HG02763 (cell line): ENCODE data around the gene C1orf141.
"Not testable (repeated sequence)": the region's sequence is repeated elsewhere in the genome, so short reads cannot be mapped to it uniquely, and the experiment has no call there.

Experiments
- ATAC-seq: cut with Tn5 transposase; IDR thresholded peaks from one replicate; pipeline ENCODE4 v1.9.1; 2021; ENCODE audit warnings: mild to moderate bottlenecking, moderate library complexity; ENCODE audit not compliant: unreplicated experiment

The C1orf141 gene

GRCh38 chr1:67089685-67090208, 45.0 kb downstream of the C1orf141 start:
- no peak for ATAC-seq

DNA sequence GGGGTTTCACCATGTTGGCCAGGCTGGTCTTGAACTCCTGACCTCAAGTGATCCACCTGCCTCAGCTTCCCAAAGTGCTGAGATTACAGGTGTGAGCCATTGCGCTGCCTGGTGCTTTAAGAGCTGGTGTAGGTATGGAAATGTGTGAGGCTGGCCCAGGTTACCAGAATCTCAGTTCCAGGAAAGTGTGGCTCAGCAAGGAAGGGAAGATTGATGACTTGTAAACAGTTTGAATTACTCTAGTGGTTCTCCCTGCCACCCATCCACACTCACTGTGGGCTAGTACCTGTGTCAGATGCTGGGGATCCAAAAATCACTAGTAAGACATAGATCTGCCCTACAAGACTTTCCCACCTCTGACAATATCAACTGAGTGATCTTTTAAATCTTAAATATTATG, 46.3 kb downstream of the C1orf141 start:
- no peak for ATAC-seq

GRCh38 chr1:67085326-67085725, 49.4 kb downstream of the C1orf141 start:
- no peak for ATAC-seq

DNA sequence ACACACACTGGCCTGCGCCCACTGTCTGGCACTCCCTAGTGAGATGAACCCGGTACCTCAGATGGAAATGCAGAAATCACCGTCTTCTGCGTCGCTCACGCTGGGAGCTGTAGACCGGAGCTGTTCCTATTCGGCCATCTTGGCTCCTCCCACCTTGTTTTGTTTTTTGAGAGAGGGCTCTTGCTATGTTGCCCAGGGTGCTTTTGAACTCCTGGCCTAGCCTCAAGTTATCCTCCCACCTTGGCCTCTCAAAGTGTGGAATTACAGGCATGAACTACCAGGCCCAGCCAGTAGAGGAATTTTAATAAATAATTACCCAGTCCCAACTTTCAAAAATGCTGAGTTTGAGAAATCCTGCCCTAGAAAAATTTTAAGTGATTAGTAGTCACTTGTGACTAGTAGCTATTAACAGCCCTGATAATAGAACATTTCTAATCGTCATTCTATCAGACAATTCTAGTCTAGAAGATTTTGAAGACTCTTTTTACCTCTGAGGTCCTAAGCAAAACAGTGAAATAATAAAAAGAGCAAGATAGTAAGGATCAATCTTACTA, 49.9 kb downstream of the C1orf141 start:
- ATAC-seq = no peak

- no peak for ATAC-seq
These were observed 56.5 kb downstream of the C1orf141 start for GRCh38 chr1:67078291-67078690.

DNA sequence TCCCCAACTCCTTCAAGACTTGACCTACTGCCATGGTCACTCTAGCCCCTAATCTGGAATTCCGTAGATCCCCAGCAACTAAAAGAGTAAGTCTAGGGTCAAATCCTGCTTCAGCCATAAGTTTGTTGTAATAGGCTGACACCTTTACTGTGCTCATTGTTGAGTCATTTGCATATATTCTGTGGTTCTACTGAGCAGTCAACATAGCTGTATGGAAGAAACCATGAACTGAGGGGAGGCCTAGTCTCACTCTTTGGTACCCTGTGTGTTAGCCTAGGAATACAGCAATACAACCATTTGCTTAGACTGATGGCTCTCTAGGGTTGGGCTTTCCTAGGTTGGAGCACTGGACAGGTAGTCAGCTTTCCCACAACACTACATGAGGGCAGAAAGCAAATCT, 57.2 kb downstream of the C1orf141 start:
- no peak for ATAC-seq

- ATAC-seq = no peak
These were observed 62.0 kb downstream of the C1orf141 start for GRCh38 chr1:67072749-67073148.

DNA sequence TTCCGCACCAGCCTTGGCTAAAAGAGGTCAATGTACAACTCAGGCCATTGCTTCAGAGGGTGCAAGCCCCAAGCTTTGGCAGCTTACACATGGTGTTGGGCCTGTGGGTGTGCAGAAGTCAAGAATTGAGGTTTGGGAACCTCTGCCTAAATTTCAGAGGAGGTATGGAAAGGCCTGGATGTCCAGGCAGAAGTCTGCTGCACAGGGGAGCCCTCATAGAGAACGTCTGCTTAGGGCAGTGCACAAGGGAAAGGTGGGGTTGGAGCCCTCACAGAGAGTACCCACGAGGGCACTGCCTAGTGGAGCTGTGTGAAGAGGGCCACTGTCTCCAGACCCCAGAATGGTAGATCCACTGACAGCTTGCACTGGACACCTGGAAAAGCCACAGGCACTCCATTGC, 67.1 kb downstream of the C1orf141 start:
- not testable (repeated sequence) for ATAC-seq

GRCh38 chr1:67062412-67062811, 72.4 kb downstream of the C1orf141 start:
- ATAC-seq = no peak

- no peak for ATAC-seq
These were observed 73.5 kb downstream of the C1orf141 start for GRCh38 chr1:67061266-67061665.

GRCh38 chr1:67060811-67061218, 74.0 kb downstream of the C1orf141 start:
- no peak for ATAC-seq

DNA sequence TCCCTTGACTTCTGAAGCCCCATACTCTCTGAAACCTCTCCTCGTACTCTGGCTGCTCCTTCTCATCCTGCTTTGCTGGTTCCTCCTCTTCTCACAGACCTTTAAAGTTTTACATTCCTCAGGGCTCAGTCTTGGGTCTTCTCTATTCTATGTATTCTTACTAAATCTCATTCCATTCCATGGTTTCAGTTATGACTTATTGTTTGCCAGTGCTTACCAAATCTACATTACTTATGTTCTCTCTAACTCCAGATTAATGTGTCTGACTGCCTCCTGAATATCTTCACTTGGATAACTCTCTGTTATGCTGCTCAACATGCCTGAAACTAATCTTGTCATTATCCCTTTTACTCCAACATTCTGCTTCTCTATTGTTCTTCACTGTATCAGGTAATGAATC, 75.4 kb downstream of the C1orf141 start:
- ATAC-seq = no peak

GRCh38 chr1:67058761-67059160, 76.0 kb downstream of the C1orf141 start:
- ATAC-seq = no peak

DNA sequence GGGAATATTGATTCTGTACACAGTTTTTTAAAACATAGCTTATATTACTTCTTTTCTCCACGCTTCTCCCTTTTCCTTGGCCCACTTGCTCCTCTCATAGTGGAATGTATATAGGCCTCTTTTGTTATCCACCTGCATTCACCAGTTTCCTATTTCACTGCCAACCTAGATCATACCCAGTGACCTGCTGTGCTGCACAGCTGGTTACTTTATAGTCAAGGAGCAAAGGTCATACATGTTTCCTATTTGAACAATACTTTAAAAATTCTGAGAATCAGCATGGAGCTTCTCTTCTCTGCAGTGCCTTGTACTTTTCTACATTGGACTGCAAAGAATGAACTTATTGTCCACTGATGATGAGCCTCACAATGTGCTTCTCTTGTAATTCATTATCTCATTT, 76.5 kb downstream of the C1orf141 start:
- no peak for ATAC-seq

DNA sequence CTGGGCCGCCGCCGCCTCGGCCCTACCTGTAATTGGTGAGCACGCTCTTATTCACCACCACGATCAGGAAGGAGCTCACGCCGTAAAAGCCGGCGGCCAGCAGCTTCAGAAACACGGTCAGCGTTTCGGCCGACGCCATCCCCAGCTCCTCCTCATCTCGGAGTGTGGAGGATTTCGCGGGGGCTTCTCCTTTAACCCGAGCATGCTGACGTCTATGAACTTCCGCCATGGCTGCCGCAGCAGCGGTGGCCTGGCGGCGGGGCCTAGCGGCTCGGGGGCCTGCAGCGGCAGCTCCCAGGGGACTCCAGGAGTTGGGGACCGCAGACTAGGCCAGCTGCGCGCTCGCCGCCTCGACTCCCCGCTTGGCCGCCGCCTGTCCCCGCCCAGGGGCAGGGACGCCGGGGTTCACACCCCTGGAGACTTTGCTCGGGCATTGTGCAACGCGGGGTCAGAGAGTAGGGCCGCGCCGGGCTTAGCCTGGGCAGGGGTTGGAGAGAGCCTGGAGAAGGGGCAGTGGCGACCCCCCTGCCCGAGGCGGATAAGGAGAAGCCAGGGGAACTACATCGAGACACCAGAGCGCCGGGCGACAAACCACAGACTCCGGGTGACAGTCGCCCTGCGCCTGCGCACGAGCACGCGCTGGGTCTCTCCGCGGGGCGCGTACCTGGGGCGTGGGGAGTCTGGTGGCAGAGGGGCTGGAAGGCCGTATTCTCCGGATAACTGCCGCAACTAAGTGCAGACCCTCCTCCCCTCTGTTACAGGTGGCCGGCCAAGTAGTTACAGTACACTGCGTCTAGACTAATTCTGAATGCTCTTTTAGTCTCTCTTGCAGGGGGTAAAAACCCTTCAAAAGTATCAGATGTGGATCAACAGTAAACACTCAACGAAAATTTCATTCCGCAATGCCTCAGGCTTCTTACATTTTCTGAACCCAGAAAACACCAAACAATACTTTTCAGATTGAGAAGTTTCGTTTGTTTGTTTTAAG, 80.7 kb downstream of the C1orf141 start, which contains the start of gene SLC35D1:
TSS of gene SLC35D1 (minus strand) at position 364 of the 988 bp plus-strand sequence. CDS start at position 229, 135 bp downstream.
- ATAC-seq = peak; percentile 77

DNA sequence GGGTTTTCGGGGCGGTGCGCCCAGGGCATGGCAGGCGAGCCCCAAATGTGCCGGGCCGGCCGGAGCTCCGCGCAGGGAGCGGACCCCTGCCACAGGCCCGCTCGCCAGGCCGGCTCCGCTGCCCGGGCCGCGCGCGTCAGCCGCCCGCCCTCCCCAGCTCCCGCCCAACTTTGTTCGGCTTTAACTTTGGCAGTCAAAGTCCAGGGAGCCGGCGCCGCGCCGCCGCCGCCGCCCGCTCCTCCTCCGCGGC, 81.3 kb downstream of the C1orf141 start:
- ATAC-seq = peak; percentile 31

DNA sequence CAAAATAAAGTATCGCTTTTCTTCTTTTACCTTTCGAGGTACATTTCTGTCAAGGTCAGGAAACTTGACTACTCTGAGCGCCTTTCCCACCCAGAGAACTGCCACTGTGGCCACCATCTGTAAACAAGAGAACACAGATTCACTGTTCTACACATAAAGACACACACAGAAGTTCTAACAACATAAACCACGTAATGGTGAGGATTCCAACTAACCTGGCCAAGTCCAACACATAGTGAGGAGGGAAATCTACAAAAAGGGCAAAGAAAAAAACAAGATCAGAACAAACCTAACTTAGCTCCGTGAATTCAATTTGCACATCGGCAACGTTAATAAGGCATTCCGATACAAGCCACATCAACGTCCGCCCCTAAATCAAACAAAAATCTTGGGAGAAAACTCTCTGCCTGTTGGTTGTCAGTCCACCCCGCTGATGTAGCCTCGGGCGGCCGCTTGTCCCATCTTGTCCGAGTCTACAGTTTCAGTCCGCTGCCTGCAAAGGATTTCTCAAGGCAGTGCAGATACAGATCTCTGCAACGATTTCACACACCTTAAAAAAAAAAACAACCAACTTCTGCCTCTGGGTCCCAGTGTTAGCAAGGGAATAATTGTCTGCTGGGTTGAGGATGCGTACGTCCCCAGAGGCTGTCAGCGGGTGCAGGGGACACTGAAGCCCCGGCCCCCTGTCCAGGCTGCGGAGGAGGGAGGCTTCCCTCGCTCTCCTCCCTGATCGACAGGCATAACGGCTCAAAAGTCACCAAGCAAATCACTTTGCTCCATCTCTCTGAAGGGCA, 81.8 kb downstream of the C1orf141 start:
- peak; percentile 19 for ATAC-seq

GRCh38 chr1:67051196-67051595, 83.6 kb downstream of the C1orf141 start:
- no peak for ATAC-seq

GRCh38 chr1:67044631-67045270, 90.0 kb downstream of the C1orf141 start:
- ATAC-seq = no peak

DNA sequence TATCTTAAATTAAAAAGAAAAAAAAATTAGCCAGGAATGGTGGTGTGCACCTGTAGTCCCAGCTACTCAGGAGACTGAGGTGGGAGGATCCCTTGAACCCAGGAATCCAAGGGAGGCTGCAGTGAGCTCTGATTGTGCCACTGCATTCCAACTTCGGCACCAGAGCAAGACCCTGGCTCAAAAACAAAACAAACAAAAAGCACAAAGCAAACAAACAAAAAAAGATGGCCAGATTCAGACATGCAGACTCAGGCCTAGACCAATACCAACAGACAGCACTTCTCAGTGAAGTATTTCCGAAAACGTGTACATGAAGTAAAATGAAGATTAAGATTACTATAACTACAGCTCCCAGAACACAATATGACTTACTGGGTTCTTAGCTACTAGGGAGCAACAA, 91.4 kb downstream of the C1orf141 start:
- ATAC-seq = no peak
